Fibroblast of mammary gland (primary cell): ENCODE data around the gene CYBA.
A peak's percentile ranks its signal among the peaks of the same experiment; 100 is the strongest.

Experiments
- DNase-seq: peaks from one replicate; pipeline ENCODE4 v3.0.0-alpha.2; 2010; ENCODE audit warnings: low read depth
- H3K4me3 ChIP-seq: 2 replicates; pipeline ENCODE4 v1.5.1; 2011; ENCODE audit warnings: low read depth, mild to moderate bottlenecking, low read length, moderate library complexity; ENCODE audit not compliant: control insufficient read depth
- CTCF ChIP-seq: conservative IDR thresholded peaks from 2 replicates; pipeline ENCODE4 v1.5.1; 2011; ENCODE audit warnings: low read depth, low read length, inconsistent platforms; ENCODE audit not compliant: control insufficient read depth, insufficient read depth

Gene CYBA

GRCh38 chr16:88639231-88640038 is 11.4 kb downstream of the CYBA start:
- TF ChIP-seq CTCF = no peak

GRCh38 chr16:88638323-88639230 is 12.3 kb downstream of the CYBA start, which contains the start of gene IL17C:
Gene IL17C, plus strand, starts transcription at chr16:88638572. Its CDS starts 70 bp downstream, at chr16:88638642.
- no peak within 1 kb of the TSS for H3K4me3 ChIP-seq
- TF ChIP-seq CTCF = no peak
- DNase-seq = no peak

More at GRCh38 chr16:88639231-88640038, 11.4 kb downstream of the CYBA start:
- no peak overlapping the region for H3K4me3 ChIP-seq
- no peak for DNase-seq

DNA sequence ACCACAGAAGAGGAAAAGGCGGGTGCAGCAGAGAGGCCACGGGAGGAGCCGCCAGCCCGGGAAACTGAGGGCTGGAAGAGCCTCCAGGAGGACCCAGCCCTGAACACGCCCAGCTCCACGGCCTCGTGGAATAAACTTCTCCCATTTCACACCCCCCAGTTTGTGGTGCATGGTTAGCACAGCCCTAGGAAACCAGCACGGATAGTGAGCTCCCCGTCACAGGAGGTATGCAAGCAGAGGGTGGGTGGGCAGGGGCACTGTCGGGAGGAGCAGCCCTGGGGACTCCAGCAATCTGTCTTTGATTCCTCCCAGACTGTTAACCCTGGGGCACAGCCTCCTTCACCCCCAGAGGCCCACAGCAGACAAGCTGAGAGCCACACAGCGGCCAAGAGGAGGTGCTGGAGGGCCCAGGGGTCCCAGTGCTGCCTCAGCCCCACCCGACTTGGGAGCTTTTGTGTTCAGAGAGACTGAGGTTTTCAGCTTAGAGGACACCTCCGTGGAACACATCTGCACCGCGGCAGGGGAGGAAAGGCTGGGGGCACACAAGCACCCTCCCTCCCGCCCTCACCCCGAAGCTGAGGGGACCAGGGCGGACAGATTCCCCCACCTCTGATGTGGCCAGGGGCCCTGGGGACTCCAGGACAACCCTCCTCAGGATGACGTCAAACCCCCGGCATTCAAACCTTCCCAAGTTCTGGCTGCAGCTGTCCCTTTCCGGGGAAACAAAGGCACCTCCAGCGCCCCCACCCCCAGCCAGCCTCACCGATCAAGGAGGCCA is 14.2 kb downstream of the CYBA start:
- no peak for DNase-seq
- no peak for TF ChIP-seq CTCF
- no peak overlapping the region for H3K4me3 ChIP-seq

DNA sequence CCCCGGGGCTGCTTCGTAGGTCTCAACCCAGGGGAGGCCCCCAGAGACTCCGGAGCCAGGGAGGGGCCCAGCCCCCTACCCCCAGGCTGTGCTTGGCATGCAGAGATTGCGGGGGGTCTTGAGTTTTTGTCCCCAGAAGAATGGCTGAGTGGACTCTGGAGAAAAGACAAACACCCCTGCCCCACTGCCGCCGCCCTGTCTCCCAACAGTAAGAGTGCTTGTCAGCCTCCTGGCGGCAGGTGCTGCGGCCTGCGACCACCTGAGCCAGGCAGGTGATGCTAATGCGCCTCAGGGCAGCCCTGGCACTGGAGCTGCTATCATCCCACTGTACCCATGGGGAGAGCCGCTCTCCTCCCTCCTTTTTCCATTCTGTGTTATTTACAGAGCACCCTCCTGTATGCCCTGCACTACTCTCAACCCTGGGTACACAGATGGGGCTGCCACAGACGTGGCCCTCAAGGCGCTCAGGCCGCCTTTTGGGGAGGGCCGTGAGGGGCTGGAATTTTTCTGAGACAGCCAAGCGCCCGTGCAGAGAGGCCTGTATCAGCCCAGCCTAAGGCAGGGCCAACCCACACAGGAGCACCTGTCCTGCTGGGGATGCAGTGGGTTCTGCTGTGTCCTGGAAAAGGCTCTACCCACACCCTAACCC is 15.1 kb downstream of the CYBA start:
- H3K4me3 ChIP-seq = no peak overlapping the region
- no peak for TF ChIP-seq CTCF
- DNase-seq = no peak

DNA sequence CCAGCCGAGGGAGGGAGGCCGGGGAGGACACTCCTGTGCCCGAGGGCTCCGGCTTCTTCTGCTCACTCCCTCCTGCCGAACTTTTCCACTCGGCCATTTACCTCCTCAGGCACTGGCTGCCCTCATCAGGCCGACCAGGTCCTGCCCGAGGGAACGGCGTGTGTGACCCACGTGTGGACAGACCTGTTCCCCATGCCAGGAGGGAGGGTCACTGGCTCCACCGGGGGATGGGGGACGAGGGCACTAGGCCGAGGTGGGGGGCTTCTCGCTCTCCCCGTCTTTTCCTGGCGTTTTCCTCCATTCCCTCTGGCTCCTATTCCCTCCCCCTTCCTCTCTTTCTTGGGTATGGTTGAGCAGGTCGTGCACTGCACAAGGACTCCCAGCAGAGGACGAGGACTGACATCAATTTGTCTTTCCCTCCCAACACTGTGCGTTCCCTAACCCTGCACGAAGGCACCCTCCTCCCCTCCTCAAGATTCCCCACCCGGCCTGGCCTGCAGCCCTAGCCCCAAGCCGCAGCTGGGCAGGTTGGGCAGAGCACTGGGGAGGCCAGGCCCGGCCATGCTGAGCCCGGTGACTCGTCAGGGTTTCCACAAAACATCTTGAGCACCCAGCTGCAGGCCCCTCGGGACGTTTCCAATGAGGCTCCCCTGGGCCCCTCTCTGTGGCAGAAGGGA is 15.7 kb downstream of the CYBA start:
- H3K4me3 ChIP-seq = peak overlapping the region; percentile 28
- no peak for TF ChIP-seq CTCF
- DNase-seq = no peak
